Activated T-helper 1 cell treated with anti-CD3 and anti-CD28 coated beads, Interleukin-12 subunit alpha, Interleukin-12 subunit beta, Interleukin-2, Interleukin-4 antibody, amounts not matched to agents 30 ng/mL and 10 ng/mL and 1 ng/mL, durations not matched to agents 14 hours and 24 hours and 36 hours (primary cell): ENCODE results near the gene TPPP. TPM values are rescaled to one million over a fixed set of nuclear protein-coding genes. Genes with fewer than 3 reads are reported as not detected.
"Not testable (repeated sequence)": the region's sequence is repeated elsewhere in the genome, so short reads cannot be mapped to it uniquely, and the experiment has no call there.

Experiments
- DNase-seq: peaks from one replicate; pipeline ENCODE4 v3.0.0; 2021; ENCODE audit warnings: low spot score
- H3K27ac Mint-ChIP-seq: one replicate; pipeline ENCODE4 v1.8.0; 2021; ENCODE audit warnings: mild to moderate bottlenecking, mixed read lengths
- H3K27me3 Mint-ChIP-seq: one replicate; pipeline ENCODE4 v1.8.0; 2022; ENCODE audit warnings: mild to moderate bottlenecking, moderate library complexity, mixed read lengths; ENCODE audit not compliant: insufficient read depth
- H3K36me3 Mint-ChIP-seq: one replicate; pipeline ENCODE4 v1.8.0; 2021; ENCODE audit warnings: low read depth, mixed read lengths
- H3K4me1 Mint-ChIP-seq: one replicate; pipeline ENCODE4 v1.8.0; 2021; ENCODE audit warnings: low read depth, mixed read lengths
- H3K4me3 Mint-ChIP-seq: one replicate; pipeline ENCODE4 v1.8.0; 2021; ENCODE audit warnings: mild to moderate bottlenecking, moderate library complexity, mixed read lengths
- H3K9me3 Mint-ChIP-seq: one replicate; pipeline ENCODE4 v1.8.0; 2021; ENCODE audit warnings: mixed read lengths
- intact Hi-C: fragments of 100-400 bp; cut with micrococcal nuclease; formaldehyde crosslinking; loops from one replicate; pipeline ENCODE4 v1.15.1; 2024
- total RNA-seq: library from RNA; stranded (reverse); gene quantifications from 2 replicates; pipeline ENCODE4 v1.2.3, GENCODE V29; 2022

The TPPP gene
- total RNA-seq, 1 donor from 2014 or later, result not detected

DNA sequence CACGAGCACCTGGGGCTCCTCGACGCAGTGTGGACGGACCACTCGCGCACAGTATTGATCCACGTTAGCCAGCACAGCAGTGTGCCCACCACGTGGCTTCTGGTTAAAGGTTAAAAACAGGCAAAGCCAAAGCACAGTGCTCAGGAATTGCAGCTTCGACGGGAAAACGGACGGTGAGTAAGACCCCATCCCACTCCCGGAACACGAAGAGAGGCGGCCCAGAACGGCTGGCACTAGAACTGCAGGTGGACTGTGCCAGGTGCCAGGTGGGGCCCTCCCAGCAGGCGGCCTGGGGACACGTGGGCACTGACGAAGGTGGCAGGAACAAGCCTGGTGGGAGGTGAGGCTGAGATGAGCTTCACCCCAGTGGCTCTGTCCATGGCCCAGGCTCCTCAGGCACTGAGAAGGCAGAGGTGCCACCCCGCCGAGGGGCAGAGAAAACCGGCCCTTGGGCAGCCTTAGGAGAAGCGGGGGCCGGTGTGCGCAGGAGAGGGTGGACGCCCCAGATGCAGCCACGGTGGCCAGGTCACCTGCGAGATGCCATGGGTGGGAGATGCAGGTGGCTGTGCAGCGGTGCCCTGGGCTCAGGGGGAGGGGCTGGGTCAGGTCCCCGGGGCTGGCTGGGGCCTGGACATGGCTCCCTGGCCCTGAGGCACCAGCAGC is 4.7 kb downstream of the TPPP start:
- H3K27me3 Mint-ChIP-seq, DNase-seq, H3K27ac Mint-ChIP-seq, H3K4me1 Mint-ChIP-seq, H3K36me3 Mint-ChIP-seq, H3K4me3 Mint-ChIP-seq, intact Hi-C loops, H3K9me3 Mint-ChIP-seq: not testable (repeated sequence)

DNA sequence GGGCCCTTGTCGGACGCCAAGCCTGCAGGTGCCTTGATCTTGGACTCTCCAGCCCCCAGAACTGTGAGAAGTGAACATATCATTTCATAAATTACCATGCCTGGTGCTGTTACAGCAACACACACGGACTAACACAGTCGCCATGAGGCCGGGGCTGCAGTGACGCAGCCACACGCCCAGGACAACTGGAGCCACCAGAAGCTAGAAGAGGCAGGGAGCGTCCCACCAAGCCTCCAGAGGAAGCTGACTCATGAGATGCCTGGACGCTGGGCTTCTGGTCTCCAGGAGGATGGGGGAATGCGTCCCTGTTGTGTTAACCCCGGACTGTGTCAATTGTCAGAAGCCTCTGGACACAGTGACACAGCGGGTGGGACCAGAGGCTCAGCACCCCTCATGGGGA is 6.2 kb downstream of the TPPP start:
- H3K27ac Mint-ChIP-seq, H3K4me1 Mint-ChIP-seq, DNase-seq, H3K9me3 Mint-ChIP-seq, H3K4me3 Mint-ChIP-seq, H3K36me3 Mint-ChIP-seq, intact Hi-C loops, H3K27me3 Mint-ChIP-seq: not testable (repeated sequence)

DNA sequence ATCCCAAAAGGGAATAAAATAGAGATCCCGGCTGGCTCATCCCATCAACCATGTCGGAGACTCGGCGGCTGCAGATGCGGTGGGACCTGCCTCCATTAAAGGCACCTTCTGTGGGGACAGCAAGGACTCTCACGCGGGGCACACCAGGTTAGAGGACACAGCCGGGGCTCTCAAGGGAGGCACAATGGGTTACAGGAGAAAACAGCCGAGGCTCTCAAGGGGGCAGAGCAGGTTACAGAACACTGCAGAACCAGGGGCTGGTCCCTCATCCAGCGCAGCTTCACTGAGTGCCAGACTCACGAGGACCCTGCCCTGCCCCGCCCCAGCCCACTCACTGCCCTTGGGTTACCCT is 7.0 kb downstream of the TPPP start:
- intact Hi-C loops, H3K27me3 Mint-ChIP-seq, H3K4me1 Mint-ChIP-seq, DNase-seq, H3K27ac Mint-ChIP-seq, H3K4me3 Mint-ChIP-seq, H3K36me3 Mint-ChIP-seq, H3K9me3 Mint-ChIP-seq: not testable (repeated sequence)

DNA sequence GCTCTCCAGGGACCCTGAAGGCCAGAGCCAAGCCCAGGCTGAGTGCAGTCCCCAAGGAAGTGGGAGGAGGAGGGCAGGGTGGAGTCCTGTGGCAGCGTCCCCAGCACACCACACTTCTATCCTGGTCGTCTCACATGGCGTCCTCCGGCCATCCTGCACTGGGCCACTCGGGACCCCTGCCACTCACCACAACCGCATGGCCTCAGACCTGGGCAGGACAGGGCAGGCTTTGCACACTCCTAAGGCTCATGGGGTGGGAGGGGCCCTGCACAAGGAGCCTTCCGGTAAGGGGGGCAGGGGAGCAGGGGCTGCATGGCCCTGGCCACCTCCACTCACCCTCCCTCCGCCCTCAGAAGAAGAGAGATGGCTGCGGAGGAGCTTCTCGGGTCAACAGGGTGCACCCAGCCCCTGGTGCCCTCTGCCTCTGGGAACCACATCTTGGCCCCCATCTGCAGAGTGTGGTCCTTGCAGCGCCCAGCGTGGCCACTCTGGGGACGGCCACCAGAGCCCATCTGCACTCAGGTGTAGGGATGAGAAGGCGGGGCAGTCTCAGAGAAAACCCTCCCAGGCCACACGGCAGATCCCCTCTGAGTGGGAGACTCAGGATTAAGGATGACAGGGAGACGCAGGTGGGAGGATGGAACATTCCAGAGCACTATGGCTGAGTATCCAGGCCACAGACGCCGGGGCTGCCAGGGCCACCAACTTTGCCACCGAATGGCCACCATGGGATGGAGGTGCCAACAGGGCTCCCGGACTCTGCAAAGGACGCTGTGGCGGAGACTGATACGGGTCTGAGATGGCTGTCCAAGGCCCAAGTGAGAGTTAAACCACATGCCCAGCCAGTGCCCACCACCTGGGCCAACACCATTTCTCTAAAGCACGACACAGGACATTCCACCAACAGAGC is 7.6 kb downstream of the TPPP start:
- intact Hi-C loops, result no loop called here
- H3K9me3 Mint-ChIP-seq, result no peaks in the 10 kb centered on the region
- H3K27me3 Mint-ChIP-seq, result no peaks in the 10 kb centered on the region
- H3K36me3 Mint-ChIP-seq, result no peaks in the 10 kb centered on the region
- H3K4me3 Mint-ChIP-seq, result no peak overlapping the region
- no peak overlapping the region for H3K27ac Mint-ChIP-seq
- no peaks in the 10 kb centered on the region for H3K4me1 Mint-ChIP-seq
- no peak for DNase-seq

DNA sequence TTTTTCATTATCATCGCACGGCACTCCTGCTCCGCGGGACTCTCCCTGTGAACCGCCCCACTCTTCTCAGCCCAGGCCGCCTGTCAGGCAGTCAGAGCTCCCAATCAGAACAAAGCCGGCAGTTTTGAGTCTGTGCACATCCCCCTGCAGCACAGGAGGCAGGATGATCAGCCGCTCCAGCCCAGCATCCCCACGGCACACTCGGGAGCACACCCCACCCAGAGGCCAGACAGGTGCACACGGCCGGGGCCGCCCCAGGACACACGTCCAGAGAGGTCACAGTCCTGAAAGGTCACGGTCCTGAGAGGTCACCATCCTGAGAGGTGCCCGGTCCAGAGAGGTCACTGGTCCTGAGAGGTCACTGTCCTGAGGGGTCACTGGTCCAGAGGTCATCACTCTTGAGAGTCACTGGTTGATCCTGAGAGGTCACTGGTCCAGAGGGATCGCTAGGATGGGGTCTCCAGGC is 8.4 kb downstream of the TPPP start:
- no peaks in the 10 kb centered on the region for H3K9me3 Mint-ChIP-seq

DNA sequence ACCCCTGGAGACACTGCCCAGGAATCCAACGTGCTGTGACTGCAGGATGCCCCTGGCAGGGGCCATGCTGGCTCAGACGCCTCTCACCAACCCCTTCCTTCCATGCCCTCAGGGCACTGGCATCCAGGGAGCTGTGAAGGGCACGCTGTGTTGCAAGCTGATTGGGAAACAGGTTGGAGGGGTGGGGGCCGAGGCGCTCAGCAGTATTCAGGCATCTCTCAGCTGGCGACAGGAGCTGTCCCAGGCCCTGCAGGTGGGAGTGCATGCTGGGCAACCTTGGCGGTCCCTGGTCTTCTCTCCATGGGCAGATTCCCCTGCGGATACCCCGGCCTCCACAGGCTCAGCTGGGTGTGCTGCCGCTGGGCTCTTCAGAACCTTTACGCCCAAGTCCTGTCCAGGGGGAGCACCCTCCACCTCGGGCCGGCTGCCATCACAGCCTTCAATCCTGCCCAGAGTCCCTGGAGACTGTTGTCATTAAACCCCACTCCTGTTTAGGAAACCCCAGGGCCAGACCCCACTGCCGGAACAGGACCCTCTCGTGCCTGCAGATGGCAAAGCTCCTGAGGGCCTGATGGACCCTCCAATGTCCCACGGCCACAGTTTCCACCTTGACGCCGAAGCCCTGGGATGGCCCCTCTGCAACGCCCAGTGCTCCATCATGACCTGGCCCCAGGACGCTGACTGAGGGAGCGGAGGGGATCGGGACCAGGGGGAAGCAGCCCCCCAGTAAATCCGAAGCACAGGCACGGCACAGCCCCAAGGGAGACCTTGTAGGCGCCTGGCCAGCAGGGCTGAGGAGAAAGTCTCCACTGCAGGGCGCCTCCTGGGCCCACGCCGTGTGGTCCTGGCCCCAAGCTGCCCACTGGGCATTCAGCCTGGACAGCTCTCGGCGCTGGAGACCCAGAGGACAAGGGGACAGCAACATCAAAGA is 9.3 kb downstream of the TPPP start:
- Mint-ChIP-seq H3K4me3 (no peak overlapping the region), H3K27me3 (no peaks in the 10 kb centered on the region), H3K27ac (no peak overlapping the region), H3K4me1 (no peaks in the 10 kb centered on the region), H3K9me3 (no peaks in the 10 kb centered on the region), H3K36me3 (no peaks in the 10 kb centered on the region)
- intact Hi-C loops, result loop anchor here (5.0 kb wide), 1 partner anchor 93 kb away; no protein-coding TSS in a partner anchor
- no peak for DNase-seq

More for the DNA sequence above, 8.4 kb downstream of the TPPP start:
- Mint-ChIP-seq H3K27me3 (no peaks in the 10 kb centered on the region), H3K4me3 (no peak overlapping the region), H3K4me1 (no peaks in the 10 kb centered on the region), H3K27ac (no peak overlapping the region), H3K36me3 (no peaks in the 10 kb centered on the region)
- DNase-seq, result no peak
- intact Hi-C loops, result loop anchor here (5.0 kb wide), 1 partner anchor 93 kb away; no protein-coding TSS in a partner anchor

DNA sequence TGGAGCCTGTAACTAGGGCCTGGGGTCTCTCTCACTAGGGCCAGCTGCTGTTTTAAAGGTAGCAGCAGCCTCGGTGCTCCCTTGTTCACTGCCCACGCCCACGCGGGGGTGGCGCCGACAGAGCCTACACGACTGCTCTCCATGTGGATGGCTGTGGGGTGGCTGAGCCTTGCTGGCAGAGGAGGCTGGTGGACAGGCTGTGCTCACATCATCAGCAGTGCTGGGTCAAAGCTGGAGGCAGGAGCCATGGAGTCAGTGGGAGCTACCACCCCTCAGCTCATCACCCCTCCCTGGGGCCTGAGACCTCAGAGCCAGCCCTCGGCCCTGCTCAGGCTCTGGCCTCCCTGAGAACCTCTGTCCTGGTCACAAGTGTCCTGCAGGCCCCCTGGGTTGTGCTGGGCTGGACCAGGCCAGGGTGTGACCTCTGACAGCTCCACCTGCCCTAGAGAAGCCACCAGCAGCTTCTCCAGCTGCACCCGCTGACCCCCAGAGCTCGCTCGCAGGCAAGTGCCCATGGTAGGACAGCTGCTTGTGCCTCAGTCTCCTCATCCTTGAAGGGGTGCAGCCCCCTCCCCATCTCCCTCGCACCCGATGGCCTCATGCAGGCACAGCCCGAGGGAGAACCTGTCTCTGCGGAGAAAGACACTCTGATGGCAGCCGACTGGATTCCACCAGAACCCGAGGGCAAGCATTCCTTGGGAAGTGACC is 10.3 kb downstream of the TPPP start:
- DNase-seq, H3K36me3 Mint-ChIP-seq, H3K27ac Mint-ChIP-seq, H3K27me3 Mint-ChIP-seq, H3K4me1 Mint-ChIP-seq, H3K9me3 Mint-ChIP-seq, H3K4me3 Mint-ChIP-seq: not testable (repeated sequence)
- intact Hi-C loops, result loop anchor here (5.0 kb wide), 1 partner anchor 94 kb away; no protein-coding TSS in a partner anchor

DNA sequence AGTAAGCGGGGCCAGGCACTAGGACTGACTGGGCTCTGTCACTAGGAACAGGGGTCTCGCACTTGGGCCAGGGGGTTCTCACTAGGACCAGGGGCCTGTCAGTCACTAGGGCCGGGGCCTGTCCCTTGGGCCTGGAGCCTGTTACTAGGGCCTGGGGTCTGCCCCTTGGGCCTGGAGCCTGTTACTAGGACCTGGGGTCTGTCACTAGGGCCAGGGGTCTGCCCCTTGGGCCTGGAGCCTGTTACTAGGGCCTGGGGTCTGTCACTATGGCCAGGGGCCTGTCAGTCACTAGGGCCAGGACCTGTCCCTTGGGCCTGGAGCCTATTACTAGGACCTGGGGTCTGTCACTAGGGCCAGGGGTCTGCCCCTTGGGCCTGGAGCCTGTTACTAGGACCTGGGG is 10.9 kb downstream of the TPPP start:
- not testable (repeated sequence) for H3K36me3 Mint-ChIP-seq, H3K27ac Mint-ChIP-seq, H3K27me3 Mint-ChIP-seq, H3K4me1 Mint-ChIP-seq, H3K4me3 Mint-ChIP-seq, H3K9me3 Mint-ChIP-seq, DNase-seq
- intact Hi-C loops, result loop anchor here (5.0 kb wide), 1 partner anchor 95 kb away; no protein-coding TSS in a partner anchor

DNA sequence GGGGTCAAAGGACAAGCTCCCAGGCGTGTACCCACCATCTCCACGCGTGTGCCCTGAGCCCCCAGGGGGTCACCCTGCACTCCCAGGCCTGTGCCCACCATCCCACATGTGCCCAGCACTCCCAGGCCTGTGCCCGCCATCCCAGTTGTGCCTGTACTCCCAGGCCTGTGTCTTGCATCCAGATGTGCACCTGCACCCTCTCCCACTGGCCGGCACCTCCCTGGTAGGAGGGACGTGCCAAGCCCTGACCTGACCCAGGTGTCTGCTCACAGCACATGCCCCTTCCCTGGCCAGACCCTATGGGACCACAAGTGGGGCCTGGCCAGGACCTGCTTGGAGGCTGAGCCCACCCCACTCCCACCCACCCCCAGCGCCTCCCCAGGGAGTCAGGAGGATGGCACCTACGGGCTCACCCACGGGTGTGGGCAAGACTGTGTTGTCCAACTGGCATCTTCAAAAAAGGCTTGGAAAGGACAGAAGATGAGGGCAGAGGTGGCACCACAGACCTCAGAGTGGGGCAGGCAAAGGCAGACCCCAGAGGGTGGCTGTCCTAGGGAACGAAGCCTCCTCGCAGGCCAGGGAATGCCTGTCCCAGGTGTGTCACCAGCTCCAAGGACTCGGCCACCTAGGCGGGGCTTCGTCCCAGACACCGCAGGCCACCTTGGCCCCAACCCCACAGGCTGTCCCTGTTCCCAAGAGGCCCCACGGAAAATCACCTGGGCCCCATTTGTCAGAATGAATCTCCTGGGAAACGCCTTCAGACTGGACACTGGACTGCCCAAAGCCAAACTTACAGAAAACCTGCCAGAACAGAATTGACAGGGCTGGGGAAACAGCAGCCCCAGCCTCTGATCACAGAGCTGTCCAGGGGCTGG is 11.6 kb downstream of the TPPP start:
- not testable (repeated sequence) for H3K4me1 Mint-ChIP-seq, H3K4me3 Mint-ChIP-seq, DNase-seq, H3K9me3 Mint-ChIP-seq, H3K36me3 Mint-ChIP-seq, H3K27ac Mint-ChIP-seq, H3K27me3 Mint-ChIP-seq
- intact Hi-C loops, result loop anchor here (5.0 kb wide), 1 partner anchor 96 kb away; no protein-coding TSS in a partner anchor

DNA sequence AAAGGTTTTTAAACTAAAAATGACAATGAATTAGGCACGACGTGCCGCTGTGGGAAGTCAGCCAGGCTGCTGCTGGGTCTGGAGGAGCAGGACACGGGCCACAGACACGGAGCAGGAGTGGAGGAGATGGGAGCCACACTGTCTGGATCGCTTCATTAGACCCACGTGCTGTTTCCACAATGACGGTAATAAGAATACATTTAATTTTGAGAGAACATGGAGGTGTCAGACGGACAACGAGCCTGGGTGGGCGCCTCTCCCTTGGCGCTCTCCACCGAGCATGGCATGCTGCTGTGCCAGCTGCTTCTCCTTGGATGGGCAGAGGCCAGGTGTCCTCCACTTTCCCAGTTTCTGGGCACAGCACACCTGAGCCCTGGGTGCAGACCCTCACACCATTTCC is 12.3 kb downstream of the TPPP start:
- not testable (repeated sequence) for H3K9me3 Mint-ChIP-seq, H3K27me3 Mint-ChIP-seq, DNase-seq, H3K36me3 Mint-ChIP-seq, H3K4me1 Mint-ChIP-seq, H3K27ac Mint-ChIP-seq, H3K4me3 Mint-ChIP-seq
- intact Hi-C loops, result loop anchor here (5.0 kb wide), 1 partner anchor 96 kb away; no protein-coding TSS in a partner anchor

DNA sequence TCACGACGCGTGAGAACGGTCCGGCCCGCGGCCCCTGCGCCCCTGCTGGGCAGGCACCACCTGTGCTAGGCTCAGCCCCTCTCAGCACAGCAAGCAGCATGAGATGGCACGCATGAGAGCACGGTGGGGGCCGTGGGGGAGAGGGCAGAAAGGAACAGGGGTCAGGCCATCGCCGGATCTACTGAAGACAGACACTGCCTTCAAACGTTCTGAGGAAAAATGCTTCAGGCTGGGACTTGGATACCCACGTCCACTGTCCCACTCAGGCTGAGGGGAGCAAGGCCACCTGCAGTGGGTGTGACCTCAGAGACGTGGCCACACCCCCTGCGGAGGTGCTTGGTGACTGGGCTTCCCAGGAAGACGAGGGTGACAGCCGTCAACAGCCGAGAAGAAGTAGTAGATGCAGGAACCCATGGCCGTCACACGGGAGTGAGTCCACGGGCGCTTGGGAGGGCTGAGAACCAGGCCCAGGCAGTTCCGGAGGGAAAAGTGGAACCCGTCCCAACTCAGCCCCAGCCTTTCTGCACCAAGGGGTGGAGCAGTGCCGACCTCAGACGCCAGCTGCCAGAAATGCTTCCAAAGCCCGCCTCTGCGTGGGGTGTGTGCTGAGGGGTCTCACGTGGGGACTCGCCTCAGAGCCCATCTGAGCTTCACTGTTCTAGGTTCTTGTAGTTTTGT is 12.9 kb downstream of the TPPP start:
- H3K4me1 Mint-ChIP-seq, H3K4me3 Mint-ChIP-seq, H3K27ac Mint-ChIP-seq, H3K27me3 Mint-ChIP-seq, H3K9me3 Mint-ChIP-seq, DNase-seq, H3K36me3 Mint-ChIP-seq: not testable (repeated sequence)
- intact Hi-C loops, result loop anchor here (5.0 kb wide), 1 partner anchor 97 kb away; no protein-coding TSS in a partner anchor
